Activated T-cell treated with anti-CD3 and anti-CD28 coated beads, Interleukin-2, amount 50 U/mL, for 72 hours (primary cell): ENCODE data around the gene ACAN. TPM values are rescaled to one million over a fixed set of nuclear protein-coding genes. Genes with fewer than 3 reads are reported as not detected.

ENCODE experiments used
- ATAC-seq, 2 donors: fragments of 150-1000 bp; cut with Tn5 transposase; replicated peaks in 1 of 2; 2 replicates each; pipeline ENCODE4 v1.10.0; 2021; ENCODE audit warnings: moderate library complexity in 2 of 2, mild to moderate bottlenecking in 1 of 2
- DNase-seq, 2 donors: peaks; one replicate each; pipeline ENCODE4 v3.0.0; 2021 to 2022; ENCODE audit warnings: mixed read lengths in 1 of 2
- H3K27ac Mint-ChIP-seq: one replicate; pipeline ENCODE4 v1.8.0; 2022; ENCODE audit warnings: mild to moderate bottlenecking, moderate library complexity, mixed read lengths
- H3K27me3 Mint-ChIP-seq: one replicate; pipeline ENCODE4 v1.8.0; 2022; ENCODE audit warnings: low read depth, mixed read lengths
- H3K36me3 Mint-ChIP-seq, 2 donors: one replicate each; pipeline ENCODE4 v1.8.0; 2022; ENCODE audit warnings: mixed read lengths in 2 of 2, mild to moderate bottlenecking in 1 of 2; ENCODE audit not compliant: insufficient read depth in 2 of 2
- H3K4me1 Mint-ChIP-seq: one replicate; pipeline ENCODE4 v1.8.0; 2022; ENCODE audit warnings: low read depth, mixed read lengths
- H3K4me3 Mint-ChIP-seq, 2 donors: one replicate each; pipeline ENCODE4 v1.8.0; 2022; ENCODE audit warnings: mild to moderate bottlenecking in 2 of 2, mixed read lengths in 2 of 2, moderate library complexity in 2 of 2
- H3K9me3 Mint-ChIP-seq, 2 donors: one replicate each; pipeline ENCODE4 v1.8.0; 2022; ENCODE audit warnings: mixed read lengths in 2 of 2
- total RNA-seq, 2 donors: library from RNA; stranded (reverse); gene quantifications; one replicate each; pipeline ENCODE4 v1.2.3, GENCODE V29; 2022

ACAN gene
- total RNA-seq, 2 donors from 2014 or later, result not detected

- ATAC-seq (no peak), DNase-seq (no peak)
- Mint-ChIP-seq H3K27ac (no peak overlapping the region), H3K36me3 (no peaks in the 10 kb centered on the region), H3K27me3 (no peaks in the 10 kb centered on the region), H3K4me3 (peak overlapping the region in 1 of 2 donors; percentile 10), H3K9me3 (no peaks in the 10 kb centered on the region), H3K4me1 (peaks cover 41% of the 10 kb centered on the region)
Observed at GRCh38 chr15:88896333-88897033, 93.2 kb downstream of the ACAN start.

- ATAC-seq (no peak), DNase-seq (no peak)
- H3K4me3 Mint-ChIP-seq, result no peak overlapping the region
- no peaks in the 10 kb centered on the region for H3K27me3 Mint-ChIP-seq
- H3K4me1 Mint-ChIP-seq, result peaks cover 47% of the 10 kb centered on the region
- no peaks in the 10 kb centered on the region for H3K9me3 Mint-ChIP-seq
- H3K36me3 Mint-ChIP-seq, result no peaks in the 10 kb centered on the region
- no peak overlapping the region for H3K27ac Mint-ChIP-seq
Observed at GRCh38 chr15:88897142-88897455, 93.9 kb downstream of the ACAN start.

- peak; percentile 34 to 54 for ATAC-seq
- no peak overlapping the region for H3K4me3 Mint-ChIP-seq
- H3K27ac Mint-ChIP-seq, result no peak overlapping the region
Observed at GRCh38 chr15:88897456-88898194, 94.4 kb downstream of the ACAN start.

DNA sequence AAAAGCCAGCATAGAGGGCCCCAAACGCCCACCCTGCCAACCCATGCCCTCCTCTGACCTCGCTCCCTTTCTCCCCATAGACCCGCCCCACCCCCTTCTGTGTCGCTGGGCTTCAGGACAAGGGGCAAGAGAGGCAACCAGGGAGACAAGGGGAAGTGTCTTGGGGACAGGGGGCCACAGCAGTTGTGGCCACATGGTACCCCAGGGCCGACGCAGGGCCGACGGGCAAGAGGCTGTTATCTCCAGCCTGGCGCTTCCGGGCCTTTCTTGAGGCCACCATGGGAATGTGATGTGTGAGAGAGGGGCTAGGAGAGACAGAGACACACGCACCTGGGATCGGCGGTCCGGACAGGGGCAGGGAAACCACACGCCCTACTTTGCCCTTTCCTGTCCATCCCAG is 95.5 kb downstream of the ACAN start:
- no peaks in the 10 kb centered on the region for H3K36me3 Mint-ChIP-seq
- peaks cover 47% of the 10 kb centered on the region for H3K4me1 Mint-ChIP-seq
- no peak overlapping the region for H3K27ac Mint-ChIP-seq
- no peak for ATAC-seq
- no peaks in the 10 kb centered on the region for H3K27me3 Mint-ChIP-seq
- no peak overlapping the region for H3K4me3 Mint-ChIP-seq
- no peak for DNase-seq
- no peaks in the 10 kb centered on the region for H3K9me3 Mint-ChIP-seq

More at GRCh38 chr15:88897456-88898194, 94.4 kb downstream of the ACAN start:
- H3K36me3 Mint-ChIP-seq, result no peaks in the 10 kb centered on the region
- no peaks in the 10 kb centered on the region for H3K27me3 Mint-ChIP-seq
- peaks cover 49% of the 10 kb centered on the region for H3K4me1 Mint-ChIP-seq
- peak; percentile 56 to 68 for DNase-seq
- H3K9me3 Mint-ChIP-seq, result no peaks in the 10 kb centered on the region

DNA sequence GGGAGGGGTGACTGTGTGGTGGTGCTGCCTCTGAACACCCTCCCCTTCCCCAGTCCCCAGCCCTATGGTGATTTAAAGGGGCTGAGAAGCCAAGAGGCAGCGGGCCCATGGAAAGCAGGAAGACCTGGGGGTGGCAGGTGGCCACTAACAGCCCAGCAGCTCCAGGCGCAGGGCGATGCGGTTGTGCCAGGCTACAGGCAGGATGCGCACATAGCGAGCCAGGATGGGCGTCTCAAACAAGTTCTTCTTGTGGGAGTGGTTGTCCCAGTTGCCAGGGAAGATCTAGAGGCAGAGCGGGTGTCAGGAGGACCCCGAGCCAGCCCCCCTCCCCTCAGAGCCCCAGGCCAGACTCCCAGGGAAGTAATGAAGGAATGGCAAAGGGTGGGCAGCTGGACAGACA is 96.0 kb downstream of the ACAN start:
- H3K27ac Mint-ChIP-seq, result no peak overlapping the region
- H3K4me3 Mint-ChIP-seq, result no peak overlapping the region
- H3K36me3 Mint-ChIP-seq, result no peaks in the 10 kb centered on the region
- DNase-seq (no peak), ATAC-seq (no peak)
- no peaks in the 10 kb centered on the region for H3K27me3 Mint-ChIP-seq
- H3K4me1 Mint-ChIP-seq, result peaks cover 48% of the 10 kb centered on the region
- no peaks in the 10 kb centered on the region for H3K9me3 Mint-ChIP-seq

GRCh38 chr15:88900309-88900981 is 97.2 kb downstream of the ACAN start:
- H3K27ac Mint-ChIP-seq, result no peak overlapping the region
- DNase-seq (no peak), ATAC-seq (no peak)
- no peaks in the 10 kb centered on the region for H3K27me3 Mint-ChIP-seq
- peaks cover 54% of the 10 kb centered on the region for H3K4me1 Mint-ChIP-seq
- H3K4me3 Mint-ChIP-seq, result no peak overlapping the region
- H3K9me3 Mint-ChIP-seq, result no peaks in the 10 kb centered on the region
- no peaks in the 10 kb centered on the region for H3K36me3 Mint-ChIP-seq

DNA sequence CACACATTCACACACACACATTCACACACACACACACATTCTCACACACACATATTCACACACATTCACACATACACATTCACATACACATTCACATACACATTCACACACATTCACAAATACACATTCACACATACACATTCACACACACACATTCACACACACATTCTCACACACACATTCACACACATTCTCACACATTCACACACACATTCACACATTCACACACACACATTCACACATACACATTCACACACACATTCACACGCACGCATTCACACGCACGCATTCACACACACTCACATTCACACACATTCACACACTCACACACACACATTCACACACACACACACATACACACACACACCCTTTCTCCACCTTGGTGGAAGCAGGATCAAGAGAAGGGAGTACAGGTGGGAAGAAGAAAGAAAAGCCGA is 97.8 kb downstream of the ACAN start:
- no peak overlapping the region for H3K4me3 Mint-ChIP-seq
- H3K36me3 Mint-ChIP-seq, result no peaks in the 10 kb centered on the region
- H3K9me3 Mint-ChIP-seq, result no peaks in the 10 kb centered on the region
- H3K27ac Mint-ChIP-seq, result peak overlapping the region; percentile 1
- no peaks in the 10 kb centered on the region for H3K27me3 Mint-ChIP-seq
- H3K4me1 Mint-ChIP-seq, result peaks cover 50% of the 10 kb centered on the region
- no peak for DNase-seq
- no peak for ATAC-seq

DNA sequence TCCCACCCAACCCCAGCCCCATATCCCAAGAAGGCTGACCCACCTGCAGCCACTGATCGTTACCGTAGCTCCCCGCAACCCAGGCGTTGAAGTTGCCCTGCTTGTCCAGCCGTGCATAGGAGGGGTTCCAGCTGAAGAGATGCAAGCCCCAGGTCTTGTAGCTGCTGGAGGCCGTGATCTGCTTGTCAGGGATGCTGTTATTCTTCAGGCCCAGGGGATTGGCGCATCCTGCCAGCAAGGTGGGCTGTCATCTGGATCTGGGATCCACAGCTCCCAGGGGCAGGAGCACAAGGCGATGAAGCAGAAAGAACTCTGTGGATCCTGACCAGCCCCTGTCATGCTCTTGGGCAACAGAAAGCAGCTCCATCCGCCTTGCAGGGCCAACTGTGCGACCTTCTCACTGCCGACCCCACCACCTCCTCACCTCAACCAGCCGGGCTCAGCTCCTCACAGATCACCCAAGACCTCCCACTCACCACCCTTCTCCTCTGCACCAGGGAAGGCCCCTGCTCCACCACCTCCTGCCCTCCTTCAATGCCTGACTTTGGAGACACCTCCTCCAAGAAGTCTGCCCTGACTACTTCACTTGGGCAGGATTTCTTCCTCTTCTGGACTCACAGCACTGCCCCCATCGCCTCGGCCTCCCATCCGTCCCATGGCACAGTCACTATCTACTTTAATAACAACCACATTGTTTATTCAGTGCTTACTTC is 98.4 kb downstream of the ACAN start:
- no peak overlapping the region for H3K27ac Mint-ChIP-seq
- ATAC-seq (peak in 1 of 2 donors; percentile 1), DNase-seq (no peak)
- H3K27me3 Mint-ChIP-seq, result no peaks in the 10 kb centered on the region
- peaks cover 46% of the 10 kb centered on the region for H3K4me1 Mint-ChIP-seq
- no peaks in the 10 kb centered on the region for H3K36me3 Mint-ChIP-seq
- H3K4me3 Mint-ChIP-seq, result no peak overlapping the region
- H3K9me3 Mint-ChIP-seq, result no peaks in the 10 kb centered on the region

- ATAC-seq (peak in 1 of 2 donors; percentile 22), DNase-seq (no peak)
- H3K9me3 Mint-ChIP-seq, result no peaks in the 10 kb centered on the region
- H3K27ac Mint-ChIP-seq, result no peak overlapping the region
- H3K36me3 Mint-ChIP-seq, result no peaks in the 10 kb centered on the region
- H3K4me3 Mint-ChIP-seq, result no peak overlapping the region
- peaks cover 39% of the 10 kb centered on the region for H3K4me1 Mint-ChIP-seq
- H3K27me3 Mint-ChIP-seq, result no peaks in the 10 kb centered on the region
Observed at GRCh38 chr15:88902221-88902835, 99.1 kb downstream of the ACAN start.

DNA sequence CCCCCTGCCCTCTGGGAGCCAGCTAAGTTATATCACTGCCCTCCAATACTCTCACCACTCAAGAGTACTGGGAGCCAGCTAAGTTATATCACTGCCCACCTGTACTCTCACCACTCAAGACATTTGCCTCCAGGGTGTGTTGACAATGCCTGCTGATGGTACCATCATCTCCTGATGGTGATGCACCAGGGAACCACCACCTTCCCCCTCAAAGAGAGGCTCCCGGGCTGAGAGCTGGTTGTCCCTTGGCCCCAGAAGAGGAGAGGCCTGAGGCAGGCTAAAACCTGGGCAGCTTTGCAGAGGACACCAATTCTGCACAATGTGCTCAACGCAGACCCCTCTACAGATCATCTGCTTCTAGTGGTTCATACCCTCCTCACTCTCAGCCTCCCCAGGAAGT is 99.6 kb downstream of the ACAN start:
- Mint-ChIP-seq H3K27ac (no peak overlapping the region), H3K4me3 (no peak overlapping the region), H3K9me3 (no peaks in the 10 kb centered on the region), H3K36me3 (no peaks in the 10 kb centered on the region), H3K4me1 (peaks cover 34% of the 10 kb centered on the region), H3K27me3 (no peaks in the 10 kb centered on the region)
- no peak for DNase-seq
- no peak for ATAC-seq

- ATAC-seq (peak; percentile 17 to 28), DNase-seq (no peak)
- peaks cover 31% of the 10 kb centered on the region for H3K4me1 Mint-ChIP-seq
- H3K36me3 Mint-ChIP-seq, result no peaks in the 10 kb centered on the region
- H3K27me3 Mint-ChIP-seq, result no peaks in the 10 kb centered on the region
- H3K27ac Mint-ChIP-seq, result no peak overlapping the region
- no peaks in the 10 kb centered on the region for H3K9me3 Mint-ChIP-seq
- peak overlapping the region in 1 of 2 donors; percentile 9 for H3K4me3 Mint-ChIP-seq
Observed at GRCh38 chr15:88904257-88904623, 101.0 kb downstream of the ACAN start.

GRCh38 chr15:88904624-88905327 is 101.5 kb downstream of the ACAN start:
- Mint-ChIP-seq H3K4me3 (peak overlapping the region in 1 of 2 donors; percentile 9), H3K27ac (peak overlapping the region; percentile 55), H3K27me3 (no peaks in the 10 kb centered on the region), H3K36me3 (no peaks in the 10 kb centered on the region), H3K4me1 (peaks cover 35% of the 10 kb centered on the region), H3K9me3 (no peaks in the 10 kb centered on the region)
- DNase-seq, result peak; percentile 92 to 93
- ATAC-seq, result peak; percentile 98 to 99
